ENCODE results near the gene TBCK.
A peak's percentile ranks its signal among the peaks of the same experiment; 100 is the strongest.
"Not testable (repeated sequence)": the region's sequence is repeated elsewhere in the genome, so short reads cannot be mapped to it uniquely, and the experiment has no call there.

The TBCK gene

GRCh38 chr4:106315968-106316772, at the start of gene TBCK, which contains the start of gene AIMP1:
Gene TBCK (minus strand): TSS chr4:106316209. CDS start chr4:106308960, 7,249 bp downstream.
Gene AIMP1 (plus strand): TSS chr4:106316550. CDS start chr4:106325010, 8,460 bp downstream.
- DNase-seq (ENCODE audit: low read depth) = peak; percentile 84

GRCh38 chr4:106365613-106366012, 49.6 kb upstream of the TBCK start:
- DNase-seq (ENCODE audit: low read depth) = peak; percentile 75

- no peak for DNase-seq (ENCODE audit: low read depth)
Observed at GRCh38 chr4:106364282-106364681, 48.3 kb upstream of the TBCK start.

GRCh38 chr4:106362086-106362825, 46.2 kb upstream of the TBCK start:
- DNase-seq (ENCODE audit: low read depth) = no peak

- DNase-seq (ENCODE audit: low read depth) = peak; percentile 86
Observed at GRCh38 chr4:106358899-106359298, 42.9 kb upstream of the TBCK start.

DNA sequence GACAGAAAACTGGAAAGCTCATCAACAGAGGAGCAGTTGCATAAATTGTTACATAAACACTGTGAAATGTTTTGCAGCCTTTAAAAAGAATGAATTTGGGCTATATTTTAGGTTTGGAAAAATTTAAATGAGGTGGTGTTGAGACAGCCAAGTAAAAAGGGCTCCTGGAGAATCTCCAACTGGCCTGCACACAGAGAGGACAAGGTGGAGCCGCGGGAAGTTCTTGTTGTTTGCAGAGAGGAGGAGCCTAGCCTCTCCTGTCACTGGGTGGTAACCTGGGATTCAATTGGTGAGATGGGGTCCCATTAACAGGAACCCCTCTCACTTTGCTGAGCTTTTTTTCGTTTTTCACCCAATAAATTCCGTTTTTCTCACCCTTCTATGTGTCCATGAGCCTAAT, 39.2 kb upstream of the TBCK start:
- no peak for DNase-seq (ENCODE audit: low read depth)

- DNase-seq (ENCODE audit: low read depth) = no peak
Observed at GRCh38 chr4:106353786-106354185, 37.8 kb upstream of the TBCK start.

DNA sequence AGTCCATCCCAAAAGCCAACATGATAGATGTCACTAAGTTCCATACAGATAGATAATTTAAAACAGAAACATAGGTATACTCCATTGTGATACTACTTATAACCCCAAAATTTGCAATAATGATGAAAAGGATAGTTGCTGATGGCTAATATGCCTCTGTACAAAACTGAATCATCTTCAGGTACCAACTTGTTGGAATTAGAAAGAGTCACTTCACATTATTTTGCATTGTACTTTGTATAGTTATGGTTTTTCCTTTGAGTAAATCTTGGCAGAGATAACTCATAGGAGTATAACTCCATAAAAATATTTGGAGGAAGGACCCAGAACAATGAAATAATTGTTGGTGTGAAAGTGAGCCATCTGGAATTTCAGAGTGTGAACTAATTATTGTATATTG, 35.0 kb upstream of the TBCK start:
- no peak for DNase-seq (ENCODE audit: low read depth)

DNA sequence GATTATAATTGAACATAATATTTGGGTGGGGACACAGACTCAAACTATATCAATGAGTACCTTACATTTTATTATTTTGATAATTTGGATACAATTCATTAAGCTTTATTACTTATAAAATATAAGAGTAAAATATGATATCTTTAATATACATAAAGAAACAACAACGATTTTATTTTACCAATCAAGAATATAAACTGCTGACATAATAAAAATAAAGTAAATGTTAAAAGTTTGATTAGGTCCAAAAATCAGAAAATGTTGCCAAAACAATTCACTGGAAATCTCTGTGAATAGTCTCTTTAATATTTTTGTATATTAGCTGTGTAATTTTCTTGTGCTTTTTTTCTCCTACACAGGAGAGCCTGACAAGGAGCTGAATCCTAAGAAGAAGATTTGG, 31.2 kb upstream of the TBCK start:
- DNase-seq (ENCODE audit: low read depth) = no peak

DNA sequence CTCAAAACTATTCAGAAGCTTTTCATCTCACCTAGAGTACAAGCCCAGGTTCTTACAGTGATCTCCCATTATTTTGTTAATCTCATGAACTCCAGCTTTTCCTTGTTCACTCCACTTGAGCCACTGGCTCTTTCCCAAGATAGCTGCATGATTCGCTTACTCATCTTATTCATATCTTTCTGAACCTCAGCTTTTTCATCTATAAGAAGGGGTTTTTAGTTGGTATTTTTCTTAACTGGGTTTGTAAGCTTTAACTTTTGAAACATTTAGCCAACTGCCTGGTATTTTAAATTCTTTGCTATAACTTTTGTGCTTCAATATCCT, 28.6 kb upstream of the TBCK start:
- DNase-seq (ENCODE audit: low read depth) = no peak

GRCh38 chr4:106343865-106344646, 28.0 kb upstream of the TBCK start:
- DNase-seq (ENCODE audit: low read depth) = no peak

DNA sequence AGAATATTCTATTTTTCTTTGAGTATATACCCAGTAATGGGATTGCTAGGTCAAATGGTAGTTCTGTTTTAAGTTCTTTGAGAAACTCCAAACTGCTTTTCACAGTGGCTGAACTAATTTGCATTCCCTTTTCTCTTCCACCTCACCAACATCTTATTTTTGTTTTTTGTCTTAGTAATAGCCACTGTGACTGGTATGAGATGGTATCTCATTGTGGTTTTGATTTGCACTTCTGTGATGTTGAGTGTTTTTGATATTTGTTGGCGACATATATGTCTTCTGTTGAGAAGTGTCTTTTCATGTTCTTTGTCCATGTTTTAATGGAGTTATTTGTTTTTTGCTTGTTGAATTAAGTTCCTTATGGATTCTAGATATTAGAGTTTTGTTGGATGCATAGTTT, 24.8 kb upstream of the TBCK start:
- DNase-seq (ENCODE audit: low read depth) = no peak

GRCh38 chr4:106339431-106339830, 23.4 kb upstream of the TBCK start:
- no peak for DNase-seq (ENCODE audit: low read depth)

- no peak for DNase-seq (ENCODE audit: low read depth)
Observed at GRCh38 chr4:106338671-106339070, 22.7 kb upstream of the TBCK start.

DNA sequence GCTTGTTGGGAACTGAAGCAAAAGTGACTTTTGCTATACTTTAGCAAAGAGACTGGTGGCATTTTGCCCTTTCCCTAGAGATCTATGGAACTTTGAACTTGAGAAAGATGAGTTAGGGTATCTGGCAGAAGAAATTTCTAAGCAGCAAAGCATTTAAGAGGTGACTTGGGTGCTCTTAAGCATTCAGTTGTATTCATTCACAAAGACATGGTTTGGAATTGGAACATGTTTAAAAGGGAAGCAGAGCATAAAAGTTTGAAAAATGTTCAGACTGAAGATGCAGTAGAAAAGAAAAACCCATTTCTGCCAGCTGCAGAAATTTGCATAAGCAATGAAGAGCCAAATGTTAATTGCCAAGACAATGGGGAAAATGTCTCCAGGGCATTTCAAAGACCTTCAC, 21.9 kb upstream of the TBCK start:
- DNase-seq (ENCODE audit: low read depth) = no peak

GRCh38 chr4:106336618-106337017, 20.6 kb upstream of the TBCK start:
- no peak for DNase-seq (ENCODE audit: low read depth)

- DNase-seq (ENCODE audit: low read depth) = no peak
Observed at GRCh38 chr4:106334741-106335470, 18.9 kb upstream of the TBCK start.

DNA sequence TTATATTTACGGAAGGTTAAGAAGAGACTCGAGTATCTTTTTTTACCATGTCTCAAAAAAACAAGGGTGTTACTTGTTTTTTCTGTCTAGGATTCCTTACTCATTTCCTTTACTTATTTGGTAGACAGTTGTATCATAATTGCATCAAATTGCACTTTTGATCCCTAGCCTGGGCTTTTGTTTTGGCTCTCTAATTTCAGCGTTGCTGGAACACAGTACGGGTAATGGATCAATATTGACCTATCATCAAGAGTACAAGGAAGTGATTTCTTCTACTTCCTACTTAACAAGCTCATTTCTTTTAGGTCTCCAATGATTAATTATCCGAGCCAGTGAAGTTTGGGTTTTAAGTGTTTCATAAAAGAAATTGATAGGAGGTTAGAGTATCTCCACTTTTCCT, 17.2 kb upstream of the TBCK start:
- no peak for DNase-seq (ENCODE audit: low read depth)

DNA sequence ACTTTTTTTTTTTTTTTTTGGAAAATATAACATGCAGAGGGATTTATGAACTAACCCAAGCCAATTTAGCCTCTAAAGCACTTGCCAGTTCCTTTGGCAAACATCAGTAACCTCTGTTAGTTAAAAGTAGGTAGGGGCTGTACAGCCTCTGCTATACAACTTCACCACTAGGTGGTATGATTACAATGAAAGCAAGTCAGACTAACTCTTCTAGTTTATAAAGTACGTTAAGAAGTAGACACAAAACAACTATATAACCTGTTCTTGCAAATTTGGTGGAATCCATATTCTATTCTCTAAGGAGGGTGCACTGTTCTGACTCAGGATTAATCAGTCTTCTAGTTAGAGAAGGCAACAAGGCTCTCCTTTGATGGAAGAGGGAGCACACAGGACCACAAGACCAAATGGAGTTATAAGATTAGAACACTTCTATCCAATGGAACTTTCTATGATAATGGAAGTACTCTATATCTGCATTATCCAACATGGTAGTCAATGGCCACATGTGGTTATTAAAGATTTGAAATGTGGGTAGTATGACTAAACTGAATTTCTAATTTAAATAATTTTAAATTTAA, 13.1 kb upstream of the TBCK start:
- DNase-seq (ENCODE audit: low read depth) = no peak

GRCh38 chr4:106325800-106326199, 9.8 kb upstream of the TBCK start:
- no peak for DNase-seq (ENCODE audit: low read depth)

DNA sequence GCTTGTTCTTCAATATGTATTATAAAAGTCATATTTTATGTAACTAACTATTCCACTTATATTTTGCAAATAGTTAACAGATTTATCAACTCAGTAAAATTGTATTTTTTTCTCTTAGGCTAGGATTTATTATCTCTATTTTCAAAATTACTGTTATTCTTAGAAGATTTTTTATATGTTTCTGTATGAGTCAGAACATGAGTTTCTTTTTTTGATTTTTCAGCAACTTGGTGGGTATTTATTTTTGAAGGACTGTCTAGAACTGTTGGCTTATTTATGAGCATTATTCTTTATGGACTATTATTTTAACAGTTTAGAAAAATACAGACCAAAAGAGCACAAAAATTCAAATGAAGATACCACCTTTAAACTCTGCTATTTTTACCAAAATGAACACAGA, 7.1 kb upstream of the TBCK start:
- DNase-seq (ENCODE audit: low read depth) = no peak

- not testable (repeated sequence) for DNase-seq (ENCODE audit: low read depth)
Observed at GRCh38 chr4:106321814-106322213, 5.8 kb upstream of the TBCK start.

Data from HS-5 (cell line).